MM.1S (cell line): ENCODE results near the gene CYB5R3.

ENCODE experiments used
- EZH2 ChIP-seq: fragments of 300-600 bp; sonication (generic); optimal IDR thresholded peaks from 2 replicates; pipeline ENCODE3; 2017; ENCODE audit warnings: low read depth, mild to moderate bottlenecking, antibody characterized with exemption, low read length, mixed read lengths
- EZH2phosphoT487 ChIP-seq: fragments of 300-600 bp; sonication (generic); IDR thresholded peaks from 2 replicates; pipeline ENCODE4 v1.6.1; 2018; ENCODE audit warnings: antibody characterized with exemption, low read length
- TF ChIP-seq, protein P1 (sequence below): fragments of 300-600 bp; sonication (generic); IDR thresholded peaks from 2 replicates; pipeline ENCODE4 v1.5.1; 2016; ENCODE audit warnings: antibody characterized with exemption, low read length, mixed read lengths

DNA sequence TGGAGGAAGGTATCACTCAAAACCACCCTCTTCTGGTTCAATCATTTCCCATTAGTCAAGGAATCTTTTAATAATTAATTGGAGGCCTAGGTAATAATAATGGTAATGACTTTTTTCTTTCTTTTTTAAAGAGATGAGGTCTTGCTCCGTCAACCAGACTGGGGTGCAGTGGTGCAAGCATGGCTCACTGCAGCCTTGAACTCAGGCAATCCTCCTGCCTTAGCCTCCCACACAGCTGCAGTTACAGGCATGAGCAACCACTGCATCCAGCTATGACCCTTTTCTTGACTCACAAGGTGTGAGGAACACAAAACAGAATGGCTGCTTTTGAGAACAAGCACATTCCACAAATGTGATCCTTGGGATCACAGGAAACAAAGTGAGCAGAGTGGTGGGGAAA, 38.1 kb downstream of the CYB5R3 start:
- TF ChIP-seq, protein P1, sequence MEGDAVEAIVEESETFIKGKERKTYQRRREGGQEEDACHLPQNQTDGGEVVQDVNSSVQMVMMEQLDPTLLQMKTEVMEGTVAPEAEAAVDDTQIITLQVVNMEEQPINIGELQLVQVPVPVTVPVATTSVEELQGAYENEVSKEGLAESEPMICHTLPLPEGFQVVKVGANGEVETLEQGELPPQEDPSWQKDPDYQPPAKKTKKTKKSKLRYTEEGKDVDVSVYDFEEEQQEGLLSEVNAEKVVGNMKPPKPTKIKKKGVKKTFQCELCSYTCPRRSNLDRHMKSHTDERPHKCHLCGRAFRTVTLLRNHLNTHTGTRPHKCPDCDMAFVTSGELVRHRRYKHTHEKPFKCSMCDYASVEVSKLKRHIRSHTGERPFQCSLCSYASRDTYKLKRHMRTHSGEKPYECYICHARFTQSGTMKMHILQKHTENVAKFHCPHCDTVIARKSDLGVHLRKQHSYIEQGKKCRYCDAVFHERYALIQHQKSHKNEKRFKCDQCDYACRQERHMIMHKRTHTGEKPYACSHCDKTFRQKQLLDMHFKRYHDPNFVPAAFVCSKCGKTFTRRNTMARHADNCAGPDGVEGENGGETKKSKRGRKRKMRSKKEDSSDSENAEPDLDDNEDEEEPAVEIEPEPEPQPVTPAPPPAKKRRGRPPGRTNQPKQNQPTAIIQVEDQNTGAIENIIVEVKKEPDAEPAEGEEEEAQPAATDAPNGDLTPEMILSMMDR, result no peak
- no peak for TF ChIP-seq EZH2
- TF ChIP-seq EZH2phosphoT487, result no peak
